Naive thymus-derived CD8-positive, alpha-beta T cell (primary cell): ENCODE data around the gene SPECC1L. TPM values are rescaled to one million over a fixed set of nuclear protein-coding genes. Genes with fewer than 3 reads are reported as not detected.

Experiments
- ATAC-seq, 2 donors: fragments of 150-1000 bp; cut with Tn5 transposase in 1 of 2; sonication (Bioruptor Pico), chemical (Tn5 transposase) in 1 of 2; 1 replicate in 1 of 2; 2 replicates in 1 of 2; pipeline ENCODE4 v1.10.0; 2021; ENCODE audit warnings: mild to moderate bottlenecking in 2 of 2, moderate library complexity in 2 of 2
- POLR2A ChIA-PET: fragments of 350-600 bp; sonication (Branson Sonifier 250); formaldehyde crosslinking; loops from one replicate; lab custom pipeline; 2021; ENCODE audit warnings: antibody characterized with exemption; lab: Charles Lee
- DNase-seq, 10 donors: peaks; one replicate each; pipeline versions ENCODE4 v3.0.0 to v3.0.0-alpha.2; 2020 to 2022
- H3K27ac Mint-ChIP-seq, 10 donors: one replicate each; pipeline ENCODE4 v1.8.0; 2020 to 2022; ENCODE audit warnings: mild to moderate bottlenecking in 10 of 10, mixed read lengths in 10 of 10, moderate library complexity in 4 of 10, inconsistent platforms in 1 of 10
- H3K27me3 Mint-ChIP-seq, 5 donors: one replicate each; pipeline ENCODE4 v1.8.0; 2021 to 2022; ENCODE audit warnings: mixed read lengths in 5 of 5
- H3K36me3 Mint-ChIP-seq, 3 donors: one replicate each; pipeline ENCODE4 v1.8.0; 2020 to 2022; ENCODE audit warnings: mixed read lengths in 3 of 3, mild to moderate bottlenecking in 2 of 3, inconsistent platforms in 1 of 3
- H3K4me1 Mint-ChIP-seq, 4 donors: one replicate each; pipeline ENCODE4 v1.8.0; 2021 to 2022; ENCODE audit warnings: mixed read lengths in 4 of 4
- H3K4me3 Mint-ChIP-seq, 10 donors: one replicate each; pipeline ENCODE4 v1.8.0; 2020 to 2022; ENCODE audit warnings: mild to moderate bottlenecking in 10 of 10, mixed read lengths in 10 of 10, moderate library complexity in 6 of 10, inconsistent platforms in 1 of 10
- H3K9me3 Mint-ChIP-seq, 9 donors: one replicate each; pipeline ENCODE4 v1.8.0; 2020 to 2022; ENCODE audit warnings: mixed read lengths in 9 of 9, mild to moderate bottlenecking in 3 of 9, inconsistent platforms in 1 of 9, moderate library complexity in 1 of 9
- polyA plus RNA-seq, 3 donors: library from polyadenylated mRNA; unstranded; fragments of 300-500 nt; fragmentation: Illumina TruSeq; gene quantifications; one replicate each; pipeline ENCODE4 v1.2.3, GENCODE V29; 2021
- total RNA-seq, 8 experiments: library from RNA in 2 of 8; stranded (reverse) in 2 of 8; gene quantifications; one replicate each; pipeline ENCODE4 v1.2.3 and lab custom pipeline; 2021 to 2026

SPECC1L gene
- total and polyA plus RNA-seq, 5 experiments from 2014 or later: 6.6 to 71.4 (median 16.6) TPM

- DNase-seq: peak in 8 of 10 donors; percentile 32 to 73 (median 59)
- Mint-ChIP-seq H3K36me3 (peaks cover 0 to 4% (median 0%) of the 10 kb centered on the region in 3 donors), H3K27me3 (no peaks in the 10 kb centered on the region), H3K4me1 (peaks cover 42 to 73% (median 68%) of the 10 kb centered on the region in 4 donors), H3K27ac (peak overlapping the region; percentile 89 to 100 (median 96)), H3K9me3 (no peaks in the 10 kb centered on the region), H3K4me3 (peak overlapping the region; percentile 86 to 99 (median 94))
- POLR2A ChIA-PET: interaction anchor here (0.6 to 3.7 kb wide), 16 partner anchors 9 to 273 kb away, joined by 3 to 48 read pairs (median 5); partner anchors contain the start of genes GUCD1, SNRPD3 and SPECC1L
- ATAC-seq: peak; percentile 6 to 12
Measured at GRCh38 chr22:24426851-24427499, 156.3 kb downstream of the SPECC1L start.

- Mint-ChIP-seq H3K36me3 (peaks cover 0 to 4% (median 0%) of the 10 kb centered on the region in 3 donors), H3K27ac (peak within 1 kb of the TSS; percentile 89 to 100 (median 96)), H3K4me1 (peaks cover 45 to 76% (median 72%) of the 10 kb centered on the region in 4 donors), H3K9me3 (no peaks in the 10 kb centered on the region), H3K4me3 (peak within 1 kb of the TSS; percentile 86 to 99 (median 94)), H3K27me3 (no peaks in the 10 kb centered on the region)
- POLR2A ChIA-PET: interaction anchor here (0.6 to 3.7 kb wide), 17 partner anchors 9 to 1286 kb away, joined by 3 to 48 read pairs (median 5); partner anchors contain the start of genes GUCD1, MIF, SNRPD3 and SPECC1L
- DNase-seq (peak; percentile 74 to 96 (median 90)), ATAC-seq (peak; percentile 79 to 86)
Measured at GRCh38 chr22:24427500-24428164, 157.0 kb downstream of the SPECC1L start, which contains the start of gene ADORA2A. Gene ADORA2A, plus strand, starts transcription at chr22:24427599. Its CDS starts 5,806 bp downstream, at chr22:24433405.

DNA sequence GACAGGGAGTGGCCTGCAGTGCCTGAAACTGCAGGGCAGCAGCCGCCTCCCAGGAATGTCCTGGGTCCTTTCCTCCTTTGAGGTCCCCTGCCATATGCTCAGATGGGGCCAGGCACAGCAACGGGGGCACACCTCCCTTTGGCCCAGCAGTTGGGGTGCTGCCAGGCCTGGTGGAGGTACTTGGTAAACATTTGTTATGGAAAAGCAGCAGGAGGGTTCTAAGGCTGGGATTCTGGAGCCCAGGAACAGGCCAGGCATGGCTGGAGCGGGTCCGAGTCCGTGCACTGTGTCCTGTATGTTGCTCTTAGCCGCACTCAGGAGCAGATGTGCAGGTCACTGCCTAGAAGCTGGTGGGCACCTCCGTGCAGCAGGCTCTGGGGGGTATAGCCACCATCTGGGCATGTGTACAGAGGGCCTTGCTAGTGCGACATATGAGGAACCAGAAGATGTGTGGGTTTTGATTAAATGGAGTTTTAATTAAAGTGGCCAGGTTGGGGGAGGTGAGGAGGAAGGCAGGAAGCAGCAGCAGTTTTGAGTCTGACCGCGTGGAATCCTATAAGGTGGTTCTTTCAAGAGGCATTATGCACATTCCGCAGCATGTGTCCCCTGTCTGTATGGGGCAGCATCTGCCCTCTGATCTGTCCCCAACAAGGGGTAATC lies 158.2 kb downstream of the SPECC1L start:
- Mint-ChIP-seq H3K27ac (peak overlapping the region; percentile 89 to 100 (median 96)), H3K36me3 (peaks cover 0 to 7% (median 0%) of the 10 kb centered on the region in 3 donors), H3K4me3 (peak overlapping the region; percentile 86 to 99 (median 94)), H3K4me1 (peaks cover 47 to 84% (median 80%) of the 10 kb centered on the region in 4 donors), H3K9me3 (no peaks in the 10 kb centered on the region), H3K27me3 (no peaks in the 10 kb centered on the region)
- POLR2A ChIA-PET: interaction anchor here (0.6 to 3.7 kb wide), 12 partner anchors 7 to 511 kb away, joined by 3 to 48 read pairs (median 5); partner anchors contain the start of genes GUCD1 and SNRPD3
- ATAC-seq (no peak), DNase-seq (peak in 3 of 10 donors; percentile 29 to 41 (median 32))

DNA sequence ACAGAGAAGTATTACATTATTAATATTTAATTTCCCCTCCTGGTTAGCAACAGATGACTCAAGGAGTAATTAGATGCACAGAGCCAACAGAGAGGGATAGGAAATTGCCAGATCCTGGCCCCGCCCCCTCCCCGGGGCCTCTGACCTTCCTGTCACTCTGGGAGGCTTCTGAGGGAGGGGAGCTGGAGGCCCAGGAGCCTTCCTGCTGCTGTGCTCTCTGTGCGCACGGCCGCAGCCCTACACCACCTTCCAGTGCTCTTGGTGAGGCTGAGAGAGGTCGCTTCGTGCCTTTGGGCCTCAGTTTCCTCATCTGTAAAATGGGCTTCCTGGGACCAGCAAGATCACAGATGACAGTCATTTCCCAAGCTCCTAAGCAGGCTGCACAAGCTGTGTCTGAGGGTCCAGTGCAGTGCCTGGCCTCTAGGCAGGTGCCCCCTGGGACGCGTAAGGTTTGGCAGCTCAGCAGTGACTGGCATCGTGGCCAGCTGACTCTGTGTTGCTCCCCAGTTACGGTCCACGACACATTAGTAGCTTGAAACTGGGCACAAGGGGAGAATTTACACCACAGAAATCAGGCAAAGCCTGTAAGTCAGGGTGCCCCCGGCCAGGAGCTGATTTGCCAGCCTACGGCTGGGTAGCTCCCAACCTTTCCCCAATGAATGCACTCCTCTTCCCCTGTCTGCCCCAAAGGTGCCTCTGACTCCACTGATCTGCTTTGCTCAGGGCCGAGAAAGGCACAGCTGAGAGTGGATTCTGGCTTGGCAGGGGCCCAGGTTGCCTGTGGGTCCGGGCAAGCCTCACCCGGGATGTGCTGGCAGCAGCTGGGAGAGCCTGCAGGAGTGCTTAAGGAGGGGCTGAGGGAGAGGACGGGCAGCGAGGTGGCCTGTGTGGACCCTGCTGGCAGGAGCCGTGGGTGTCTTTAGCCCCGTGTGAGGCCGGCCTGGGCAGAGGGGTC lies 159.1 kb downstream of the SPECC1L start:
- H3K9me3 Mint-ChIP-seq: no peaks in the 10 kb centered on the region
- no peak for ATAC-seq
- no peaks in the 10 kb centered on the region for H3K27me3 Mint-ChIP-seq
- DNase-seq: peak in 7 of 10 donors; percentile 30 to 69 (median 36)
- H3K4me1 Mint-ChIP-seq: peaks cover 53 to 92% (median 87%) of the 10 kb centered on the region in 4 donors
- H3K36me3 Mint-ChIP-seq: peaks cover 0 to 13% (median 0%) of the 10 kb centered on the region in 3 donors
- POLR2A ChIA-PET: interaction anchor here (0.6 to 1.0 kb wide), 2 partner anchors 12 to 512 kb away, joined by 4 to 5 read pairs; no protein-coding TSS in a partner anchor
- H3K27ac Mint-ChIP-seq: peak overlapping the region; percentile 89 to 100 (median 96)
- peak overlapping the region; percentile 86 to 99 (median 94) for H3K4me3 Mint-ChIP-seq

DNA sequence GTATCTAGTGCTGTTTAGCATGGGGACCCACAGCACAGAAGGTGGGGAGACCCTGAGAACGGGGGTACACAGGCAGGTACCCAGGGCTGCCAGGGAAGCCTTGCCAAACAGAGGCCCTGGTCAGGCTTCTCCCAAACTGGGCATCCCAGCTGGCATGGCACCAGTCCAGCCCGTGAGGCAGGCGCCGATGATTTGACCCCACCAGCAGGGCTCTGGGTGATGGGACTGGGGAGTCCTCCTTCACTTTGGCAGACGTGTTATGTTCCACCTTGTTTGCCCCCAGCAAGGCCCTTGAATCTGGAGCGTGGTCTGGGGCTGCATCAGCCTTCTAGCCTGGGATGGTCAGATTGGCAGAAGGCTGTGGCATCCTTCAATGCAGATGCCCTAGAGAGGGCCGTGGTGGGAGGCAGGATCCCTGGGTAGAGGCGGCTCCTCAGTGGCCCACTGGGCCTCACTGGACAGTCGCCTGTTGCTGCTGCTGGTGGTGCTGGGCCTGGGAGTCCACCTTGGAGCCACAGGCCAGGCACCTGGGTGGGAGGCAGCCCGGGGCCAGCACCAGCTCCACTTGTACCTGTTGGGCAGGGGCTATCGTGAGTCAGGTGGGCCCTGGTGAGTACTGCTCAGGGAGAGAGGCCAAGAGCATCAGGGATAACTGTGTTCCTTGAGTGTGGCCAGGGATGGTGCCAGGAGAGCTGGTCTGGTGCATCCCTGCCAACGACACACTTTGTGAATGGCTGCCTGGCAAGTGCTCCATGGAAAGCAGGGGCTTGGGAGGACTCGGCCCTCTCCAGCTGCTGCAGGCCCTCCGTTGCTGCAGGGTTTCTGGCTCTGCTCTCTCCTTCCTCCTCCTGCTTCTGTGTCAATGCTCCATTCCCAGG lies 160.0 kb downstream of the SPECC1L start:
- Mint-ChIP-seq H3K27me3 (no peaks in the 10 kb centered on the region), H3K4me1 (peaks cover 56 to 96% (median 91%) of the 10 kb centered on the region in 4 donors), H3K4me3 (peak overlapping the region; percentile 86 to 99 (median 94)), H3K9me3 (no peaks in the 10 kb centered on the region), H3K27ac (peak overlapping the region; percentile 89 to 100 (median 96)), H3K36me3 (peaks cover 0 to 14% (median 0%) of the 10 kb centered on the region in 3 donors)
- peak in 1 of 10 donors; percentile 28 for DNase-seq
- POLR2A ChIA-PET: interaction anchor here (1.7 kb wide), 1 partner anchor 9 kb away, joined by 8 read pairs; no protein-coding TSS in a partner anchor
- no peak for ATAC-seq

DNA sequence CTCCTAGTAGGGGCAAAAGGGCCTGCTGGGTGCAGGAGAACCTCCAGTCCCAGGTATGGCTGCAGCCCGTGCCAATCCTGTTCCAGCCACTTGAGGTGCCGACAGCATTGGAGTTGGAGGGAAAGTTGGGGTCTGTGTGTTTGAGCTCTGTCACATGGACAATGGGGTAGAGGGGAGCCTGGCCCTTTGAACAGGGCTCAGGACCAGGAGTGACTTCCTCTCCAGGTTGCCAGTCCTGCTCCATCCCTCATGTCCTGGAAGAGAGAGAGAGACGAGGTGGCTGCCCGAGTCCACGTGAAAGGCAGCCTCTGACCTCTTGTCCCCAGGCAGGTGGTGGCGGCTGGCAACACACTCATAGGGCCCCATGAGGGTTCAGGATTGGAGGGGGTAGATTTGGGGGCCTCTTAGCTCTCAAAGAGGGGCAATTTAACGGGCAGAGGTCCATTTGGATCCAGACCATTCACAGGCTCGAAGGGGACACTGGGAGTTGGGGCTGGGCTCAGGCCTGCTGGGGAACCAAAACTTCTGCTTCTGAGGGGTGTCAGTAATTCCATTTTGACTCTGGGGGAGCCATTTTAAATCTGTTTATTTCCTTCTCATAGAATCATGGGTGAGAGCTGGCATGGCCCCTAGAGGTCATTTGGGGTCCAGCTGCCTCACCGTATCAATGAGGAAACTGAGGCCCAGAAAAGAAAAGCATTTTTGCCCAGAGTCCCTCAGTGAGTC lies 160.8 kb downstream of the SPECC1L start:
- POLR2A ChIA-PET: interaction anchor here (1.7 to 1.9 kb wide), 2 partner anchors 9 to 10 kb away, joined by 5 to 8 read pairs; no protein-coding TSS in a partner anchor
- H3K36me3 Mint-ChIP-seq: peaks cover 0 to 18% (median 0%) of the 10 kb centered on the region in 3 donors
- ATAC-seq (no peak), DNase-seq (peak in 1 of 10 donors; percentile 38)
- no peaks in the 10 kb centered on the region for H3K27me3 Mint-ChIP-seq
- no peaks in the 10 kb centered on the region for H3K9me3 Mint-ChIP-seq
- peaks cover 48 to 96% (median 89%) of the 10 kb centered on the region in 4 donors for H3K4me1 Mint-ChIP-seq
- H3K4me3 Mint-ChIP-seq: peak overlapping the region; percentile 64 to 94 (median 86)
- H3K27ac Mint-ChIP-seq: peak overlapping the region; percentile 89 to 100 (median 96)

- no peaks in the 10 kb centered on the region for H3K9me3 Mint-ChIP-seq
- ATAC-seq: no peak
- H3K4me3 Mint-ChIP-seq: peak overlapping the region; percentile 64 to 94 (median 86)
- H3K27me3 Mint-ChIP-seq: no peaks in the 10 kb centered on the region
- H3K27ac Mint-ChIP-seq: peak overlapping the region; percentile 89 to 100 (median 96)
- peaks cover 44 to 96% (median 90%) of the 10 kb centered on the region in 4 donors for H3K4me1 Mint-ChIP-seq
- peaks cover 0 to 18% (median 0%) of the 10 kb centered on the region in 3 donors for H3K36me3 Mint-ChIP-seq
- DNase-seq: peak in 2 of 10 donors; percentile 34 to 62
- POLR2A ChIA-PET: interaction anchor here (1.3 to 1.9 kb wide), 3 partner anchors 9 to 122 kb away, joined by 3 to 8 read pairs (median 5); no protein-coding TSS in a partner anchor
Measured at GRCh38 chr22:24432059-24432853, 161.6 kb downstream of the SPECC1L start.

DNA sequence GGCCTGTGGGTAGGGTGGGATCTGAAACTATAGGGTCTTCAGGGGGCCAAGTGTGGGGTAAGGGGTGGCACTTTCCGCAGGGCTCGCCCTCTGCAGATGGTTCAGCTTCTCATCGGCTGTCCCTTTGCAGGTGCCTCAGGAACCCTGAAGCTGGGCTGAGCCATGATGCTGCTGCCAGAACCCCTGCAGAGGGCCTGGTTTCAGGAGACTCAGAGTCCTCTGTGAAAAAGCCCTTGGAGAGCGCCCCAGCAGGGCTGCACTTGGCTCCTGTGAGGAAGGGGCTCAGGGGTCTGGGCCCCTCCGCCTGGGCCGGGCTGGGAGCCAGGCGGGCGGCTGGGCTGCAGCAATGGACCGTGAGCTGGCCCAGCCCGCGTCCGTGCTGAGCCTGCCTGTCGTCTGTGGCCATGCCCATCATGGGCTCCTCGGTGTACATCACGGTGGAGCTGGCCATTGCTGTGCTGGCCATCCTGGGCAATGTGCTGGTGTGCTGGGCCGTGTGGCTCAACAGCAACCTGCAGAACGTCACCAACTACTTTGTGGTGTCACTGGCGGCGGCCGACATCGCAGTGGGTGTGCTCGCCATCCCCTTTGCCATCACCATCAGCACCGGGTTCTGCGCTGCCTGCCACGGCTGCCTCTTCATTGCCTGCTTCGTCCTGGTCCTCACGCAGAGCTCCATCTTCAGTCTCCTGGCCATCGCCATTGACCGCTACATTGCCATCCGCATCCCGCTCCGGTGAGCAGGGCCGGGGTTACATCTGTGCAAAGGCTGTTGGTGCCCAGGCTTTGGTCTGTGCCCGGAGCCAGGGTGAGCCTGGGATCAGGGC lies 162.6 kb downstream of the SPECC1L start:
- ATAC-seq (no peak), DNase-seq (peak in 1 of 10 donors; percentile 48)
- no peaks in the 10 kb centered on the region for H3K9me3 Mint-ChIP-seq
- H3K36me3 Mint-ChIP-seq: peaks cover 0 to 26% (median 0%) of the 10 kb centered on the region in 3 donors
- H3K27me3 Mint-ChIP-seq: no peaks in the 10 kb centered on the region
- H3K27ac Mint-ChIP-seq: peak overlapping the region; percentile 83 to 100 (median 94)
- POLR2A ChIA-PET: interaction anchor here (0.6 to 4.3 kb wide), 5 partner anchors 8 to 121 kb away, joined by 3 to 21 read pairs (median 5); no protein-coding TSS in a partner anchor
- peak overlapping the region in 8 of 10 donors; percentile 19 to 94 (median 86) for H3K4me3 Mint-ChIP-seq
- peaks cover 45 to 98% (median 94%) of the 10 kb centered on the region in 4 donors for H3K4me1 Mint-ChIP-seq
